Measurements from ENCODE around the gene ZNF195. TPM values are rescaled to one million over a fixed set of nuclear protein-coding genes. Genes with fewer than 3 reads are reported as not detected.
"Not testable (repeated sequence)": the region's sequence is repeated elsewhere in the genome, so short reads cannot be mapped to it uniquely, and the experiment has no call there.

ZNF195 gene
- total and polyA plus RNA-seq, 2 donors (not counting 1 experiment from before 2014, with no cell fraction given): 21.3 to 47.3 TPM

DNA sequence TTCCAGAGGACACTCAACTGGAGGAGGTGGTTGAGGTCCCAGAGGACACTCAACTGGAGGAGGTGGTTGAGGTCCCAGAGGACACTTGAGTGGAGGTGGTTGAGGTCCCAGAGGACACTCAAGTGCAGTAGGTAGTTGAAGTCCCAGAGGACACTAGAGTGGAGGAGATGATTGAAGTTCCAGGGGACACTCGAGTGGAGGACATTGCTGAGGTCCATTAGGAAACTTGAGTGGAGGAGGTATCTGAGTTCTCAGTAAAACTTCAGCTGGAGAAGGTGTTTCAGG lies 39.7 kb downstream of the ZNF195 start:
- no peaks in the 10 kb centered on the region for H3K79me2 ChIP-seq (ENCODE audit: control insufficient read depth, insufficient read depth, low read length)
- ATAC-seq (ENCODE audit: low read depth) (no peak), DNase-seq (no peak)
- CTCF ChIA-PET: interaction anchor here (1.4 kb wide), 1 partner anchor 69 kb away, joined by 3 read pairs; no protein-coding TSS in a partner anchor
- H3K4me1 Mint-ChIP-seq: no peaks in the 10 kb centered on the region
- TF ChIP-seq, protein P1, sequence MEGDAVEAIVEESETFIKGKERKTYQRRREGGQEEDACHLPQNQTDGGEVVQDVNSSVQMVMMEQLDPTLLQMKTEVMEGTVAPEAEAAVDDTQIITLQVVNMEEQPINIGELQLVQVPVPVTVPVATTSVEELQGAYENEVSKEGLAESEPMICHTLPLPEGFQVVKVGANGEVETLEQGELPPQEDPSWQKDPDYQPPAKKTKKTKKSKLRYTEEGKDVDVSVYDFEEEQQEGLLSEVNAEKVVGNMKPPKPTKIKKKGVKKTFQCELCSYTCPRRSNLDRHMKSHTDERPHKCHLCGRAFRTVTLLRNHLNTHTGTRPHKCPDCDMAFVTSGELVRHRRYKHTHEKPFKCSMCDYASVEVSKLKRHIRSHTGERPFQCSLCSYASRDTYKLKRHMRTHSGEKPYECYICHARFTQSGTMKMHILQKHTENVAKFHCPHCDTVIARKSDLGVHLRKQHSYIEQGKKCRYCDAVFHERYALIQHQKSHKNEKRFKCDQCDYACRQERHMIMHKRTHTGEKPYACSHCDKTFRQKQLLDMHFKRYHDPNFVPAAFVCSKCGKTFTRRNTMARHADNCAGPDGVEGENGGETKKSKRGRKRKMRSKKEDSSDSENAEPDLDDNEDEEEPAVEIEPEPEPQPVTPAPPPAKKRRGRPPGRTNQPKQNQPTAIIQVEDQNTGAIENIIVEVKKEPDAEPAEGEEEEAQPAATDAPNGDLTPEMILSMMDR (IDR thresholded peaks at IDR 0.05): no peak
- no peak for TF ChIP-seq EZH2 (IDR thresholded peaks at IDR 0.05; ENCODE audit: borderline replicate concordance, insufficient read depth, low read depth, low read length, poor library complexity, severe bottlenecking)
- peaks cover 0 to 3% (median 0%) of the 10 kb centered on the region in 3 donors for H3K9me3 ChIP-seq (ENCODE audit: control extremely low read depth in 1 of 3, control insufficient read depth in 2 of 3, insufficient read depth in 1 of 3, low read length in 2 of 3)
- no peaks in the 10 kb centered on the region for H3K36me3 ChIP-seq (replicated peaks in 1 of 2; ENCODE audit: control extremely low read depth in 1 of 2, control insufficient read depth in 1 of 2, extremely low read depth in 1 of 2, insufficient read depth in 2 of 2, low read length in 1 of 2)
- H3K27me3 Mint-ChIP-seq: peaks cover 44% of the 10 kb centered on the region
- H3K9me3 Mint-ChIP-seq (ENCODE audit: insufficient read depth): no peaks in the 10 kb centered on the region
- no peak overlapping the region for H3K4me3 Mint-ChIP-seq
- H4K20me1 ChIP-seq (ENCODE audit: control insufficient read depth, insufficient read depth, low read length, poor library complexity, severe bottlenecking): no peaks in the 10 kb centered on the region
- no peak overlapping the region for H3K4me3 ChIP-seq (ENCODE audit: control extremely low read depth in 1 of 5, extremely low read depth in 1 of 5, insufficient read depth in 1 of 5, low read depth in 2 of 5, low read length in 4 of 5)
- H3K27me3 ChIP-seq (replicated peaks in 1 of 4; ENCODE audit: control extremely low read depth in 1 of 4, control insufficient read depth in 3 of 4, insufficient read depth in 4 of 4, low read length in 3 of 4): peaks cover 0 to 26% (median 7%) of the 10 kb centered on the region in 4 experiments
- no peak overlapping the region for H2AFZ ChIP-seq (ENCODE audit: insufficient read depth, low read depth, low read length, poor library complexity, severe bottlenecking)
- no peak overlapping the region for H3K27ac Mint-ChIP-seq
- H3K4me1 ChIP-seq (ENCODE audit: control insufficient read depth in 2 of 2, insufficient read depth in 2 of 2, low read length in 2 of 2): no peaks in the 10 kb centered on the region
- no peak overlapping the region for H3K4me2 ChIP-seq (replicated peaks; ENCODE audit: low read depth, low read length, poor library complexity, severe bottlenecking)
- H3K9ac ChIP-seq (ENCODE audit: low read length): no peak overlapping the region
- WGBS (ENCODE audit: insufficient coverage): 54% methylated on average over 1 of the region's 1 CpG
- POLR2A ChIA-PET: no interaction called here
- intact Hi-C loops (cut with micrococcal nuclease): no loop called here
- no peak overlapping the region for H3K27ac ChIP-seq (ENCODE audit: low read length in 2 of 2)

DNA sequence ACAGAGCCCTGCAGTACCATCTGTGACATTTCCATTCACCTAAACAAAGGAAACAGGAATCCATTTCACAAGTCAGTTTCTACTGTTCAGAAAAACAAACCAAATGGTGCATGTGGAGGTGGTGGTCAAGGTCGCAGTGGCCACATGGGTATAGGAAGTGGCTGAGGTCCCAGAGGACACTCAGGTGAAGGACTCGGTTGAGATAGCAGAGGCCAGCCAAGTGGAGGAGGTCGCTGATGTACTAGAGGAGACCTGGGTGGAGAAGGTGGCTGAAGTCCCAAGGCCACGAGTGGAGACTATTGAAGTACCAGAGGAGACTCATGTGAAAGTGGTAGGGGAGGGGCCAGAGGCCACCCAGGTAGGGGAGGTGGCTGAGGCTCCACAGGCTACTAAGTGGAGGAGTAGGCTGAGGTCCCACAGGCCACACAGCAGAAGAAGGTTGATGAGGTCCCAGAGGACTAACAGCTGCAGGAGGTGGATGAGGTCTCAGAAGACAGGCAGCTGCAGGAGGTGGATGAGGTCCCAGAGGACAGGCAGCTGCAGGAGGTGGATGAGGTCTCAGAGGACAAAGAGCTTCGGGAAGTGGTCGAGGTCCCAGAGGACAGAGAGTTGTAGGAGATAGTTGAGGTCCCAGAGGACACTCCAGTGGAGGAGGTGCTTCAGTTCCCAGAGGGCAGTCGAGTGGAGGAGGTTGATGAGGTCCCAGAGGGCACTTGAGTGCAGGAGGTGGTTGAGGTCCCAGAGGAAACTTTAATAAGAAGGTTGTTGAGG lies 40.2 kb downstream of the ZNF195 start:
- Histone ChIP-seq H3K36me3 (replicated peaks in 1 of 2; ENCODE audit: control extremely low read depth in 1 of 2, control insufficient read depth in 1 of 2, extremely low read depth in 1 of 2, insufficient read depth in 2 of 2, low read length in 1 of 2) (no peaks in the 10 kb centered on the region), H3K9me3 (ENCODE audit: control extremely low read depth in 1 of 3, control insufficient read depth in 2 of 3, insufficient read depth in 1 of 3, low read length in 2 of 3) (peaks cover 0 to 3% (median 0%) of the 10 kb centered on the region in 3 donors), H3K27ac (ENCODE audit: low read length in 2 of 2) (no peak overlapping the region), H3K79me2 (ENCODE audit: control insufficient read depth, insufficient read depth, low read length) (no peaks in the 10 kb centered on the region), H3K4me3 (ENCODE audit: control extremely low read depth in 1 of 5, extremely low read depth in 1 of 5, insufficient read depth in 1 of 5, low read depth in 2 of 5, low read length in 4 of 5) (no peak overlapping the region), H3K4me2 (replicated peaks; ENCODE audit: low read depth, low read length, poor library complexity, severe bottlenecking) (no peak overlapping the region), H3K27me3 (replicated peaks in 1 of 4; ENCODE audit: control extremely low read depth in 1 of 4, control insufficient read depth in 3 of 4, insufficient read depth in 4 of 4, low read length in 3 of 4) (peaks cover 0 to 26% (median 7%) of the 10 kb centered on the region in 4 experiments), H3K9ac (ENCODE audit: low read length) (no peak overlapping the region), H4K20me1 (ENCODE audit: control insufficient read depth, insufficient read depth, low read length, poor library complexity, severe bottlenecking) (no peaks in the 10 kb centered on the region), H2AFZ (ENCODE audit: insufficient read depth, low read depth, low read length, poor library complexity, severe bottlenecking) (no peak overlapping the region), H3K4me1 (ENCODE audit: control insufficient read depth in 2 of 2, insufficient read depth in 2 of 2, low read length in 2 of 2) (no peaks in the 10 kb centered on the region)
- Mint-ChIP-seq H3K27me3 (peaks cover 42% of the 10 kb centered on the region), H3K4me1 (no peaks in the 10 kb centered on the region), H3K9me3 (ENCODE audit: insufficient read depth) (no peaks in the 10 kb centered on the region), H3K4me3 (no peak overlapping the region), H3K27ac (no peak overlapping the region)
- CTCF ChIA-PET: interaction anchor here (1.4 kb wide), 1 partner anchor 70 kb away, joined by 3 read pairs; no protein-coding TSS in a partner anchor
- 51% methylated on average over 7 of the region's 7 CpGs for WGBS (ENCODE audit: insufficient coverage)
- no peak for TF ChIP-seq EZH2 (IDR thresholded peaks at IDR 0.05; ENCODE audit: borderline replicate concordance, insufficient read depth, low read depth, low read length, poor library complexity, severe bottlenecking)
- TF ChIP-seq, protein P1 (IDR thresholded peaks at IDR 0.05): no peak
- POLR2A ChIA-PET: no interaction called here
- intact Hi-C loops (cut with micrococcal nuclease): no loop called here
- DNase-seq: no peak
- ATAC-seq (ENCODE audit: low read depth): no peak

GRCh38 chr11:3336420-3336819 lies 42.5 kb downstream of the ZNF195 start:
- H3K9me3 Mint-ChIP-seq (ENCODE audit: insufficient read depth); ATAC-seq (ENCODE audit: low read depth); H3K27ac ChIP-seq (ENCODE audit: low read length in 2 of 2); H2AFZ ChIP-seq (ENCODE audit: insufficient read depth, low read depth, low read length, poor library complexity, severe bottlenecking); DNase-seq; H3K4me2 ChIP-seq (replicated peaks; ENCODE audit: low read depth, low read length, poor library complexity, severe bottlenecking); H3K36me3 ChIP-seq (replicated peaks in 1 of 2; ENCODE audit: control extremely low read depth in 1 of 2, control insufficient read depth in 1 of 2, extremely low read depth in 1 of 2, insufficient read depth in 2 of 2, low read length in 1 of 2); H3K4me1 Mint-ChIP-seq; H3K4me1 ChIP-seq (ENCODE audit: control insufficient read depth in 2 of 2, insufficient read depth in 2 of 2, low read length in 2 of 2); H3K4me3 ChIP-seq (ENCODE audit: control extremely low read depth in 1 of 5, extremely low read depth in 1 of 5, insufficient read depth in 1 of 5, low read depth in 2 of 5, low read length in 4 of 5); H3K9me3 ChIP-seq (ENCODE audit: control extremely low read depth in 1 of 3, control insufficient read depth in 2 of 3, insufficient read depth in 1 of 3, low read length in 2 of 3); H3K4me3 Mint-ChIP-seq; CTCF ChIA-PET; intact Hi-C loops (cut with micrococcal nuclease); H3K27ac Mint-ChIP-seq; H4K20me1 ChIP-seq (ENCODE audit: control insufficient read depth, insufficient read depth, low read length, poor library complexity, severe bottlenecking); H3K9ac ChIP-seq (ENCODE audit: low read length); POLR2A ChIA-PET; H3K79me2 ChIP-seq (ENCODE audit: control insufficient read depth, insufficient read depth, low read length): not testable (repeated sequence)
- peaks cover 0 to 21% (median 7%) of the 10 kb centered on the region in 4 experiments for H3K27me3 ChIP-seq (replicated peaks in 1 of 4; ENCODE audit: control extremely low read depth in 1 of 4, control insufficient read depth in 3 of 4, insufficient read depth in 4 of 4, low read length in 3 of 4)
- WGBS (ENCODE audit: insufficient coverage): no CpG with 5 or more reads among the region's 10 CpGs
- H3K27me3 Mint-ChIP-seq: peaks cover 28% of the 10 kb centered on the region

Data from B cell (primary cell).